SH-SY5Y (cell line): ENCODE measurements around the gene KIF14.

ENCODE experiments used
- GATA2 ChIP-seq: IDR thresholded peaks from 2 replicates; pipeline ENCODE4 v1.6.1; 2011; ENCODE audit warnings: mild to moderate bottlenecking, low read depth, low read length
- GATA3 ChIP-seq: IDR thresholded peaks from 2 replicates; pipeline ENCODE4 v1.6.1; 2011; ENCODE audit warnings: low read depth, mild to moderate bottlenecking, low read length, moderate library complexity

GRCh38 chr1:200660719-200661118 is 40.2 kb upstream of the KIF14 start:
- TF ChIP-seq GATA3 (no peak), GATA2 (no peak)
